ENCODE data around the gene FOSL1.

DNA sequence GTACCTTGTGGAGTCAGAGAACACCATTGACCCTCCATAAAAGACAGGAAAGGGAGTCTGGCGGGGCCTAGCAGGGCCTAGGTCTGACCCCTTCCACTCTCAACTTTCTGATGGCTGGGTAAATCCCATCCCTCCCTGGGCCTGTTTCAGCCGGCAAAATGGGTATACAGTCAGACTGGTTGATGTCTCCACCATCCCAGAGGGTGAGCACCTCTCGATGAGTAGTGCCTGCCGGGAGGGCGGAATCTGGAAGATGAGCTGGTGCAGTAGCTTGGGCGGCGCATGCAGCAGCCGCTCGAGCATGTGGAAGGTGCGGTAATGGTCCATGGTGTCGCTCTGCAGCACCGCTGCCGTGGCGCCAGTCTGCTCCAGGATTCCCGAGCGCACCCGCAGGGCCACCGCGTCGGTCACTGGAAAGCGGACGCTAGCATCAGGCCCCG is 12.4 kb downstream of the FOSL1 start:
- TF ChIP-seq, protein P1, sequence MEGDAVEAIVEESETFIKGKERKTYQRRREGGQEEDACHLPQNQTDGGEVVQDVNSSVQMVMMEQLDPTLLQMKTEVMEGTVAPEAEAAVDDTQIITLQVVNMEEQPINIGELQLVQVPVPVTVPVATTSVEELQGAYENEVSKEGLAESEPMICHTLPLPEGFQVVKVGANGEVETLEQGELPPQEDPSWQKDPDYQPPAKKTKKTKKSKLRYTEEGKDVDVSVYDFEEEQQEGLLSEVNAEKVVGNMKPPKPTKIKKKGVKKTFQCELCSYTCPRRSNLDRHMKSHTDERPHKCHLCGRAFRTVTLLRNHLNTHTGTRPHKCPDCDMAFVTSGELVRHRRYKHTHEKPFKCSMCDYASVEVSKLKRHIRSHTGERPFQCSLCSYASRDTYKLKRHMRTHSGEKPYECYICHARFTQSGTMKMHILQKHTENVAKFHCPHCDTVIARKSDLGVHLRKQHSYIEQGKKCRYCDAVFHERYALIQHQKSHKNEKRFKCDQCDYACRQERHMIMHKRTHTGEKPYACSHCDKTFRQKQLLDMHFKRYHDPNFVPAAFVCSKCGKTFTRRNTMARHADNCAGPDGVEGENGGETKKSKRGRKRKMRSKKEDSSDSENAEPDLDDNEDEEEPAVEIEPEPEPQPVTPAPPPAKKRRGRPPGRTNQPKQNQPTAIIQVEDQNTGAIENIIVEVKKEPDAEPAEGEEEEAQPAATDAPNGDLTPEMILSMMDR (IDR thresholded peaks at IDR 0.05) = no peak
- TF ChIP-seq POLR2A (IDR thresholded peaks at IDR 0.05) = no peak
